ENCODE results near the gene LY9.

- TF ChIP-seq, protein P1, sequence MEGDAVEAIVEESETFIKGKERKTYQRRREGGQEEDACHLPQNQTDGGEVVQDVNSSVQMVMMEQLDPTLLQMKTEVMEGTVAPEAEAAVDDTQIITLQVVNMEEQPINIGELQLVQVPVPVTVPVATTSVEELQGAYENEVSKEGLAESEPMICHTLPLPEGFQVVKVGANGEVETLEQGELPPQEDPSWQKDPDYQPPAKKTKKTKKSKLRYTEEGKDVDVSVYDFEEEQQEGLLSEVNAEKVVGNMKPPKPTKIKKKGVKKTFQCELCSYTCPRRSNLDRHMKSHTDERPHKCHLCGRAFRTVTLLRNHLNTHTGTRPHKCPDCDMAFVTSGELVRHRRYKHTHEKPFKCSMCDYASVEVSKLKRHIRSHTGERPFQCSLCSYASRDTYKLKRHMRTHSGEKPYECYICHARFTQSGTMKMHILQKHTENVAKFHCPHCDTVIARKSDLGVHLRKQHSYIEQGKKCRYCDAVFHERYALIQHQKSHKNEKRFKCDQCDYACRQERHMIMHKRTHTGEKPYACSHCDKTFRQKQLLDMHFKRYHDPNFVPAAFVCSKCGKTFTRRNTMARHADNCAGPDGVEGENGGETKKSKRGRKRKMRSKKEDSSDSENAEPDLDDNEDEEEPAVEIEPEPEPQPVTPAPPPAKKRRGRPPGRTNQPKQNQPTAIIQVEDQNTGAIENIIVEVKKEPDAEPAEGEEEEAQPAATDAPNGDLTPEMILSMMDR (IDR thresholded peaks at IDR 0.05), result no peak
- TF ChIP-seq NFE2L2 (conservative IDR thresholded peaks at IDR 0.05; ENCODE audit: low read length), result no peak
- TF ChIP-seq USF2 (IDR thresholded peaks at IDR 0.05), result no peak
- no peak for TF ChIP-seq SREBF2 (IDR thresholded peaks at IDR 0.05)
- no peak for TF ChIP-seq NPAS2 (CRISPR knock-in tag; IDR thresholded peaks at IDR 0.05; ENCODE audit: borderline replicate concordance)
- no peak for TF ChIP-seq TP53 (CRISPR knock-in tag; IDR thresholded peaks at IDR 0.05)
- no peak for TF ChIP-seq CHD2 (IDR thresholded peaks at IDR 0.05; ENCODE audit: low read length, partially characterized antibody)
- no peak for TF ChIP-seq RCOR1 (IDR thresholded peaks at IDR 0.05; ENCODE audit: low read depth, low read length)
- TF ChIP-seq RFX5 (IDR thresholded peaks at IDR 0.05), result no peak
- no peak for TF ChIP-seq POLR2A (IDR thresholded peaks at IDR 0.05; ENCODE audit: low read length)
- no peak for TF ChIP-seq CEBPB (IDR thresholded peaks at IDR 0.05)
- TF ChIP-seq SMC3 (IDR thresholded peaks at IDR 0.05), result no peak
- TF ChIP-seq CBX2 (IDR thresholded peaks at IDR 0.05; ENCODE audit: borderline replicate concordance, low read depth), result no peak
- TF ChIP-seq JUN (IDR thresholded peaks at IDR 0.05), result no peak
These were observed 1.3 kb downstream of the LY9 start for GRCh38 chr1:160797271-160797709.
